Superior temporal gyrus (tissue), 1 donor: ENCODE results near the gene WDR12.
"Not testable (repeated sequence)": the region's sequence is repeated elsewhere in the genome, so short reads cannot be mapped to it uniquely, and the experiment has no call there.

Source experiments
- DNase-seq: peaks from one replicate; pipeline ENCODE4 v3.0.0-alpha.2; 2016; ENCODE audit errors: extremely low spot score

WDR12 gene

DNA sequence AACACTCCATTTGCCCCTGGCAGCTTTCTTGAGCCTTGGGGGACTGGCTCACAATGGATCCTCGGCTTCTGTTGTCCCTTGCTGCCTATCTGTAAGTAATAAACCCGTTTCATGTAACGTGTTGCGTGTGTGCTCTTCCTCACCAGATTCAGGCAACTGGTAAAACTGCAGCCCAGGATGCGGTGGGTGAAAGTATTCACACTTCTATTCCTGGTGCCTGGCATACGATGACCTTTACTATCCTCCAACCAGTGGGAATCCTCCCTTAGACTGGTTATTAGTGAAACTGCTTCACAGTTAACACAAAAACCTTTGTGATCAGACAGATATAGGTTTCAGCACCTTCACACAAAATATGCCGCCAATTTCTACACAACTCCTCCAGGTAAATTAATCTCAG is 26.3 kb downstream of the WDR12 start:
- no peak for DNase-seq

- no peak for DNase-seq
Observed at GRCh38 chr2:202883987-202884675, 27.3 kb downstream of the WDR12 start.

DNA sequence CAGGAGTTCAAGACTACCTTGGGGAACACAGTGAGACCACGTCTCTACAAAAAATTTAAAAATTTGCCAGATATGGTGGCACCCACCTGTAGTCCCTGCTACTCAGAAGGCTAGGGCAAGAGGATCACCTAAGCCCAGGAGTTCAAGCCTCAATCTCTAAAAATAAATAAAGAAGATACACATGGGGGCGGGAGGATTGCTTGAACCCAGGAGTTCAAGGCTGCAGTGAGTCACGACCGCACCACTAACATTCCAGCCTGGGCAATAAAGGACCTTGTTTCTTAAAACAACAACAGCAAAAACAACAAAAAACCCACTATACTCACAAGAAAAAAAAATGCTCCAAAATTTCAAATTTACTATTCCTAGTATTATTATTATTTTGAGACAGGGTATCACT is 29.9 kb downstream of the WDR12 start:
- DNase-seq: no peak

DNA sequence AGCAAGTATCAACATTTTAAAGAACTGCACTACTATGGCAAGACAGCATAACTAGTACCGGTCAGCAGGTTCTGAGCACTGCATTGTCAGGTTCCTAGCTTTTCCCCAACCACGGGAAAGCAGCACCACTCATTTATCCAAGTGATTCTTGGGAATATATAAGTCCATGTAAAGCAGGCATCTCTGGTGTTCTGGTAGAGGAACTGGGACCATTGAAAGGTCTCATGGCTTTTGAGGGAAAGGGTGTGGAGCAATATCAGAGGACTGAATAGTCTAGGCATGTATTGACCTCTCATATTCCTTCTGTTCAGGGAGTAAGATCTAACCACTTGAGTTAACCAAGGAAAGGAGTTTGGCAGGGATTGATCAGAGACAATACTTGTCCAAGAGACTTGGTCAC is 33.8 kb downstream of the WDR12 start:
- DNase-seq: no peak

- DNase-seq: peak; percentile 58
Observed at GRCh38 chr2:202871300-202872141, 40.0 kb downstream of the WDR12 start, which contains the start of gene ICA1L. Gene ICA1L, minus strand, starts transcription at chr2:202871766. Its CDS starts 42,757 bp downstream, at chr2:202829009.

- DNase-seq: peak; percentile 61
Observed at GRCh38 chr2:202870431-202871299, 40.8 kb downstream of the WDR12 start.

DNA sequence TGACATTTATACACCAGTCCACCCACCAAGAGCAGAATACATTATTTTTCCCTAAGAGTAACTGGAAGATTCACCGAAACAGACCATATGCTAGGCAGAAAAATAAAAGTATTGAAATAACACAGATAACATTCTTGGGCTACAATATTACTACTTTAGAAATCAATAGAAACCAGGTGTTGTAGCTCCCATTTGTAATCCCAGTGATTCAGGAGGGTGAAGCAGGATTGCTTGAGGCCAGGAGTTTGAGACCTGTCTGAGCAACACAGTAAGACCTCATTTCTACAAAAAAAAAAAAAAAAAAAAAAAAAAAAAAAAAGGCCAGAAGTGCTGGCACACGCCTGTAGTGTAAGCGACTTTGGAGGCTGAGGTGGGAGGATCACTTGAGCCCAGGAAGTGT is 49.5 kb downstream of the WDR12 start:
- DNase-seq: no peak

- no peak for DNase-seq
Observed at GRCh38 chr2:202858601-202859000, 52.9 kb downstream of the WDR12 start.

GRCh38 chr2:202849343-202849742 is 62.1 kb downstream of the WDR12 start:
- not testable (repeated sequence) for DNase-seq

DNA sequence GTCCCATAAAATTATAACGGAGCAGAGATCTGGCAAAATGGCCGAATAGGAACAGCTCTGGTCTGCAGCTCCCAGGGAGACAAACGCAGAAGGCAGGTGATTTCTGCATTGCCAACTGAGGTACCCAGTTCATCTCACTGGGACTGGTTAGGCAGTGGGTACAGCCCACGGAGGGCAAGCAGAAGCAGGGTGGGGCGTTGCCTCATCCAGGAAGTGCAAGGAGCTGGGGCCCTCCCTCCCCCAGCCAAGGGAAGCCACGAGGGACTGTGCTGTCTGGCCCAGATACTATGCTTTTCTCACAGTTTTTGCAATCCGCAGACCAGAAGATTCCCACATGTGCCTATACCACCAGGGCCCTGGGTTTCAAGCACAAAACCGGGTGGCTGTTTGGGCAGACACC is 62.7 kb downstream of the WDR12 start:
- no peak for DNase-seq

DNA sequence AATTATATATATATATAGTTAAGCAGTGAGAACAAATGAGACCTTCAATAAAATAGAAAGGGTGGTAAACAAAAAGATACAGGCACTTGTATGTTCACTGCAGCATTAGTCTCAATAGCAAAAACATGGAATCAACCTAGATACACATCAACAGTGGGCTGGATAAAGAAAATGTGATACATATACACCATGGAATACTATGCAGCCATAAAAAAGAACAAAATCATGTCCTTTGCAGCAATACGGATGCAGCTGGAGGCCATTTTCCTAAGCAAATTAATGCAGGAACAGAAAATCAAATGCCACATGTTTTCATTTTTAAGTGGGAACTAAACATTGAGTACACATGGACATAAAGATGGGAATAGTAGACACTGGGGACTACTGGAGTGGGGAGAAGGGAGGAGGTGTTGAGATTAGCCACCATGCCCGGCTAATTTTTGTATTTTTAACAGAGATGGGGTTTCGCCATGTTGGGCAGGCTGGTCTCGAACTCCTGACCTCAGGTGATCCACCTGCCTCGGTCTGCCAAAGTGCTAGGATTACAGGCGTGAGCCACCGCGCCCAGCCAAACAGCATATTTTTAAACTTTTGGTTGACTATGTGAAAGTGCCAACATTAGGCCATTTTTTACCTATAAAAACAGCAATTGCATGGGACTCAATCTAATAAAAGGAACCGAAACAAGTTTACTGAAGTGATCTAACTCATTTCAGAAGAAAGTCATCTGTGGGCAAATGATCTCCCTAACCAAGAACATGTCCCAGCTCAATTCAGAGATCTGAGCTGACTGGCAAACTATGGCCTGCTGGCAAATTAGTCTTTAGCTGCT is 63.6 kb downstream of the WDR12 start:
- DNase-seq: no peak

DNA sequence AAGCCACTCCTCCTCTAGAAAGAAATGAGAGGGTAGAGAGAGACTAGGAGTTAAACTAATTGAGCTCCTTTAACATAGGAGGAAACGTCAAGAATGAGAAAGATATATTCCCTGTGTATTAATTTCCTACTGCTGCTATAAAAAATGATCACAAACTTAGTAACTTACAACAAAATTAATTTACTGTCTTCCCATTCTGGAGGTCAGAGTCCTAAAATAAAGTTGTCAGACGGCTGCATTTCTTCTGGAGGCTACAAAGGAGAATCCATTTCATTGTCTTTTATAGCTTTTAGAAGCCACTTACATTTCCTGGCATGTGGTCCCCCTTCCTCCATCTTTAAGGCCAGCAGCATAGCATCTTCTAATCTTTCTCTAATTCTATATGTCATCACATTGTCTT is 66.8 kb downstream of the WDR12 start:
- no peak for DNase-seq

GRCh38 chr2:202842690-202843089 is 68.8 kb downstream of the WDR12 start:
- DNase-seq: no peak

GRCh38 chr2:202841090-202841867 is 70.2 kb downstream of the WDR12 start:
- no peak for DNase-seq

- peak; percentile 49 for DNase-seq
Observed at GRCh38 chr2:202831242-202832220, 79.9 kb downstream of the WDR12 start.

GRCh38 chr2:202824901-202825300 is 86.6 kb downstream of the WDR12 start:
- no peak for DNase-seq
